ENCODE data around the gene PLS1. TPM values are rescaled to one million over a fixed set of nuclear protein-coding genes. Genes with fewer than 3 reads are reported as not detected.

The PLS1 gene
- total and polyA plus RNA-seq, 2 donors from 2014 or later = 10.7 to 51.4 TPM

DNA sequence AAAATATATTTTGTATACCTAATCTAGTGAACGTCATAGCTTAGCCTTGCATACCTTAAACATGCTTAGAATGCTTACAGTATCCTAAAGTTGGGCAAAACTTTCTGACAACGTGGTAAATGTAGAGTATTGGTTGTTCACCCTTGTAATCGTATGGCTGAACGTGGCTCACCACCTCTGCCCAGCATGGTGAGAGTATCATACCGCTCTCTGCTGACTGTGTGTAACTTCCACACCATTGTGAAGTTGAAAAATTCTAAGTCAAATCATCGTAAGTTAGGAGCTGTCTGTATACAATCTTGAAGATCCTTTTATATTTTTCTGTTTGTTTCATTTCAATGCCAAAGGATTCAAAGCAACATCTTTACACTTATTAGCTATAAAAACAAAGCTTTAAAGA is 64.2 kb downstream of the PLS1 start:
- H3K27ac ChIP-seq (ENCODE audit: low read depth in 2 of 2, low read length in 2 of 2) = no peak overlapping the region
- H3K4me3 ChIP-seq (ENCODE audit: low read length in 3 of 3) = no peak overlapping the region
- H3K9me3 ChIP-seq (ENCODE audit: control insufficient read depth in 2 of 3, insufficient read depth in 1 of 3, low read length in 3 of 3) = no peaks in the 10 kb centered on the region
- intact Hi-C loops (cut with DNase I) = no loop called here
- TF ChIP-seq, protein P1, sequence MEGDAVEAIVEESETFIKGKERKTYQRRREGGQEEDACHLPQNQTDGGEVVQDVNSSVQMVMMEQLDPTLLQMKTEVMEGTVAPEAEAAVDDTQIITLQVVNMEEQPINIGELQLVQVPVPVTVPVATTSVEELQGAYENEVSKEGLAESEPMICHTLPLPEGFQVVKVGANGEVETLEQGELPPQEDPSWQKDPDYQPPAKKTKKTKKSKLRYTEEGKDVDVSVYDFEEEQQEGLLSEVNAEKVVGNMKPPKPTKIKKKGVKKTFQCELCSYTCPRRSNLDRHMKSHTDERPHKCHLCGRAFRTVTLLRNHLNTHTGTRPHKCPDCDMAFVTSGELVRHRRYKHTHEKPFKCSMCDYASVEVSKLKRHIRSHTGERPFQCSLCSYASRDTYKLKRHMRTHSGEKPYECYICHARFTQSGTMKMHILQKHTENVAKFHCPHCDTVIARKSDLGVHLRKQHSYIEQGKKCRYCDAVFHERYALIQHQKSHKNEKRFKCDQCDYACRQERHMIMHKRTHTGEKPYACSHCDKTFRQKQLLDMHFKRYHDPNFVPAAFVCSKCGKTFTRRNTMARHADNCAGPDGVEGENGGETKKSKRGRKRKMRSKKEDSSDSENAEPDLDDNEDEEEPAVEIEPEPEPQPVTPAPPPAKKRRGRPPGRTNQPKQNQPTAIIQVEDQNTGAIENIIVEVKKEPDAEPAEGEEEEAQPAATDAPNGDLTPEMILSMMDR (IDR thresholded peaks at IDR 0.05; ENCODE audit: borderline replicate concordance, extremely low read depth, insufficient read depth) = no peak
- no peak overlapping the region for H3K9ac ChIP-seq (ENCODE audit: low read length in 3 of 3)
- H3K27me3 ChIP-seq (ENCODE audit: control insufficient read depth, insufficient read depth, low read length) = no peaks in the 10 kb centered on the region
- FAIRE-seq (no peak), DNase-seq (no peak)
- H3K4me1 ChIP-seq (ENCODE audit: control insufficient read depth in 2 of 3, insufficient read depth in 2 of 3, low read depth in 1 of 3, low read length in 3 of 3) = no peaks in the 10 kb centered on the region
- no peaks in the 10 kb centered on the region for H3K36me3 ChIP-seq (ENCODE audit: control insufficient read depth in 2 of 3, insufficient read depth in 3 of 3, low read length in 3 of 3)

DNA sequence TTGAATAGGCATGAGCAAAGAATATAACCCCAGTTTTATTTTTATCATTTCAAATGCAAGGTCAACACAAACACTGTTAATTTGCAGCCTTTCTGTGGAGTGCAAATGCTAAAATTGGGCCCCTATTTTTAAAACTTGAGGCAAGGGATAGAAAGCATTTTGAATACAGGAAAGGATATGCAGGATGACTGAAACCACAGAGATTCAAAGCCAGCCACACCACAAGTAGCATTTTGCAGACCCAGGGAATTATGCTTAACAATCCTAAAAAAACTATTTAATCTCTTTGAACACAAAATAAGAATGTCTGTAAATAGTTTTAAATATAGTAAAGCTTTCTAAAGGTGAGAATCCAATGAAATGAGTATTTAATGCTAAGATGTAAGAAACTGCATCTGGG is 64.7 kb downstream of the PLS1 start:
- H3K9me3 ChIP-seq (ENCODE audit: control insufficient read depth in 2 of 3, insufficient read depth in 1 of 3, low read length in 3 of 3) = no peaks in the 10 kb centered on the region
- FAIRE-seq = no peak
- no peak overlapping the region for H3K9ac ChIP-seq (ENCODE audit: low read length in 3 of 3)
- intact Hi-C loops (cut with DNase I) = no loop called here
- no peak overlapping the region for H3K4me3 ChIP-seq (ENCODE audit: low read length in 3 of 3)
- no peaks in the 10 kb centered on the region for H3K27me3 ChIP-seq (ENCODE audit: control insufficient read depth, insufficient read depth, low read length)
- H3K4me1 ChIP-seq (ENCODE audit: control insufficient read depth in 2 of 3, insufficient read depth in 2 of 3, low read depth in 1 of 3, low read length in 3 of 3) = no peaks in the 10 kb centered on the region
- no peaks in the 10 kb centered on the region for H3K36me3 ChIP-seq (ENCODE audit: control insufficient read depth in 2 of 3, insufficient read depth in 3 of 3, low read length in 3 of 3)
- TF ChIP-seq, protein P1 (IDR thresholded peaks at IDR 0.05; ENCODE audit: borderline replicate concordance, extremely low read depth, insufficient read depth) = no peak
- no peak overlapping the region for H3K27ac ChIP-seq (ENCODE audit: low read depth in 2 of 2, low read length in 2 of 2)
- no peak for DNase-seq

DNA sequence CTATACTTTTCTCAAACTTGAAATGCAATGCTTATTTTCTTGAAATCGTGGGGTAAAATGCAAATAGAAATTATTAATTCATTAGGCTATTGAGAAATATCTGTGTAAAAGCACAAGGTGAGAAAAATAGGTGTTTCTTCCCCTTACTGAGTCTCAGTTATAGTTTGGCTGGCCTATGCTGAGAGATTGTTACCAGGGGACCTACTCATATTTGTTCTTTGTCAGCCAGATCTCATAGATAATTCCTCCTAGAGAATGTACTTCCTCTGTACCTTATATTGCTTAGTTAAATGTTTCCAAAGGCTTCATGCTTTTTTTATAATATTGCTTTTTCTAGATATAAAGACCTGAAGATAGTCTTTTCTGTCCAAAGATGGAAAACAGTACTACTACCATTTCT is 67.7 kb downstream of the PLS1 start:
- Histone ChIP-seq H3K27me3 (ENCODE audit: control insufficient read depth, insufficient read depth, low read length) (no peaks in the 10 kb centered on the region), H3K4me1 (ENCODE audit: control insufficient read depth in 2 of 3, insufficient read depth in 2 of 3, low read depth in 1 of 3, low read length in 3 of 3) (no peaks in the 10 kb centered on the region), H3K4me3 (ENCODE audit: low read length in 3 of 3) (peak overlapping the region in 1 of 3 donors; percentile 33), H3K27ac (ENCODE audit: low read depth in 2 of 2, low read length in 2 of 2) (peak overlapping the region; percentile 0 to 37), H3K9me3 (ENCODE audit: control insufficient read depth in 2 of 3, insufficient read depth in 1 of 3, low read length in 3 of 3) (no peaks in the 10 kb centered on the region), H3K36me3 (ENCODE audit: control insufficient read depth in 2 of 3, insufficient read depth in 3 of 3, low read length in 3 of 3) (no peaks in the 10 kb centered on the region), H3K9ac (ENCODE audit: low read length in 3 of 3) (no peak overlapping the region)
- intact Hi-C loops (cut with DNase I) = no loop called here
- DNase-seq (no peak), FAIRE-seq (no peak)
- TF ChIP-seq, protein P1 (IDR thresholded peaks at IDR 0.05; ENCODE audit: borderline replicate concordance, extremely low read depth, insufficient read depth) = no peak

DNA sequence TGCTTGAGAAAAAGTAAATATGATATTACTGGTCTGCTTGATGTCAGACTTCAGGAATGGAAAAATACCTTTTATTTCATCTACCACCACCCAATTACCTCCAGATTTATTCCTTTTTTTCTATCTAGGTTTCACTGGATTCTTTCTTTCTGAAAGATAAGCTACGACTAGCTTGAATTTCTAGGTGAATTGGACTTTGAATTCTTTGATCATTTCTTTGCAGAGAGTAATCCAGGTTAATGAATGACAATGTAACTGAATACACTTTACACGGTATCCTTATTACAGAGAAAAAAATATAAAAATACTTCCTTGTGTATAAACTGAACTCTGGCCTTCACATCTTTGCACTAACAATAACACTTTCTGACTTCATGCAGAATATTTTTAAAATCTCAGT is 68.1 kb downstream of the PLS1 start:
- intact Hi-C loops (cut with DNase I) = no loop called here
- Histone ChIP-seq H3K27me3 (ENCODE audit: control insufficient read depth, insufficient read depth, low read length) (no peaks in the 10 kb centered on the region), H3K36me3 (ENCODE audit: control insufficient read depth in 2 of 3, insufficient read depth in 3 of 3, low read length in 3 of 3) (no peaks in the 10 kb centered on the region), H3K4me1 (ENCODE audit: control insufficient read depth in 2 of 3, insufficient read depth in 2 of 3, low read depth in 1 of 3, low read length in 3 of 3) (no peaks in the 10 kb centered on the region), H3K9ac (ENCODE audit: low read length in 3 of 3) (no peak overlapping the region), H3K9me3 (ENCODE audit: control insufficient read depth in 2 of 3, insufficient read depth in 1 of 3, low read length in 3 of 3) (no peaks in the 10 kb centered on the region), H3K27ac (ENCODE audit: low read depth in 2 of 2, low read length in 2 of 2) (peak overlapping the region; percentile 0 to 37), H3K4me3 (ENCODE audit: low read length in 3 of 3) (peak overlapping the region in 2 of 3 donors; percentile 15 to 33)
- DNase-seq (peak in 2 of 5 donors; percentile 8 to 19), FAIRE-seq (no peak)
- TF ChIP-seq, protein P1 (IDR thresholded peaks at IDR 0.05; ENCODE audit: borderline replicate concordance, extremely low read depth, insufficient read depth) = no peak
